Thyroid gland (tissue), 4 donors: Measurements from ENCODE around the gene MUS81.

Experiments used
- CTCF ChIP-seq, 6 experiments: fragments of 200-600 bp in 3 of 6; fragments of 450-650 bp in 3 of 6; sonication (generic) in 3 of 6; IDR thresholded peaks; one replicate each; pipeline ENCODE4 v1.5.1; 2016 to 2019; ENCODE audit warnings: antibody characterized with exemption in 6 of 6, mild to moderate bottlenecking in 2 of 6, inconsistent platforms in 1 of 6, moderate library complexity in 1 of 6
- POLR2A ChIP-seq, 2 donors: fragments of 450-650 bp; IDR thresholded peaks; one replicate each; pipeline ENCODE4 v1.6.1; 2017; ENCODE audit warnings: antibody characterized with exemption in 2 of 2, mild to moderate bottlenecking in 2 of 2, moderate library complexity in 1 of 2

GRCh38 chr11:65866509-65867283 lies 6.5 kb downstream of the MUS81 start:
- no peak for TF ChIP-seq CTCF (IDR thresholded peaks at IDR 0.05)
- TF ChIP-seq POLR2A (IDR thresholded peaks at IDR 0.05) = no peak
